ENCODE results near the gene CCDC82. TPM values are rescaled to one million over a fixed set of nuclear protein-coding genes. Genes with fewer than 3 reads are reported as not detected.

CCDC82 gene
- polyA plus RNA-seq, 1 donor = 29.3 TPM

DNA sequence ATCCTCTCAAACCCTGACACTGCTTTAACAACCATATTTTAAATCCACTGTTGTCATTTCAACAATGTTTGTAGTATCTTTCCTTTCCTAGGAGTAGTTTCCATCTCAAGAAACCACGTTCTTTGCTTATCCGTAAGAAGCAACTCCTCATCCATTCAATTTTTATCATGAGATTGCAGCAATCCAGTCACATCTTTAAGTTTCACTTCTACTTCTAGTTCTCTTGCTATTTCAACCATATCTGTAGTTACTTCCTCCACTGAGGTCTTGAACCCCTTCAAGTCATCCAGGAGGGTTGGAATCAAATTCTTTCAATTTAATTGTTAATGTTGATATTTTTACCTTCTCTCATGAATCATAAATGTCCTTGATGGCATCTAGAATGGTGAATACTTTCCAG, 22.4 kb downstream of the CCDC82 start:
- H3K36me3 ChIP-seq (ENCODE audit: control insufficient read depth, insufficient read depth, low read length) = peaks cover 13% of the 10 kb centered on the region
- H3K9me3 ChIP-seq (ENCODE audit: control insufficient read depth, low read depth, low read length) = peaks cover 5% of the 10 kb centered on the region
- no peak for DNase-seq
- H3K4me3 ChIP-seq (ENCODE audit: low read length) = no peak overlapping the region
- H3K27me3 ChIP-seq (ENCODE audit: control insufficient read depth, insufficient read depth, low read length) = no peaks in the 10 kb centered on the region
- no peak overlapping the region for H3K27ac ChIP-seq (ENCODE audit: low read length)
- WGBS (ENCODE audit: insufficient coverage, low lambda C conversion rate) = no CpG with 5 or more reads among the region's 2 CpGs
- H3K4me1 ChIP-seq (ENCODE audit: control insufficient read depth, insufficient read depth, low read length) = no peaks in the 10 kb centered on the region

DNA sequence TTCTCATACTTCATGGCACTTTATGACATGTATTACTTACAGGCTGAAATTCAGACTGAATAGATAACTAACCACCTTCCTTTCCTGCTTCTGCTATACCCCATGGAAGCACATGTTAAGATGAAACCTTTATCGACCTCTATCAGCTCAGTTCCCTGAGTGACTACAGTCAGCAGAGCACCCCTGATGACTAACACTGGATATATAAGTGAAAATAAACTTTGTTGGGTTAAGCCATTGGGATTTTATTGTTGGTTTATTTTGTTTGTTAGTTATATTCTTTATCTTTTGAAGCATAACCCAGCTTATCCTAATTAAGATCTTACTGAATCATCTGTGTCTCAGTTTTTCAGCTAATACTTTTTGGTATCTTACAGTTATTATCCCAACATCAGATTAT, 23.7 kb downstream of the CCDC82 start:
- Histone ChIP-seq H3K27ac (ENCODE audit: low read length) (no peak overlapping the region), H3K4me3 (ENCODE audit: low read length) (no peak overlapping the region), H3K9me3 (ENCODE audit: control insufficient read depth, low read depth, low read length) (peaks cover 5% of the 10 kb centered on the region), H3K27me3 (ENCODE audit: control insufficient read depth, insufficient read depth, low read length) (no peaks in the 10 kb centered on the region), H3K36me3 (ENCODE audit: control insufficient read depth, insufficient read depth, low read length) (peaks cover 13% of the 10 kb centered on the region), H3K4me1 (ENCODE audit: control insufficient read depth, insufficient read depth, low read length) (no peaks in the 10 kb centered on the region)
- no peak for DNase-seq
- no CpG with 5 or more reads among the region's 1 CpG for WGBS (ENCODE audit: insufficient coverage, low lambda C conversion rate)

DNA sequence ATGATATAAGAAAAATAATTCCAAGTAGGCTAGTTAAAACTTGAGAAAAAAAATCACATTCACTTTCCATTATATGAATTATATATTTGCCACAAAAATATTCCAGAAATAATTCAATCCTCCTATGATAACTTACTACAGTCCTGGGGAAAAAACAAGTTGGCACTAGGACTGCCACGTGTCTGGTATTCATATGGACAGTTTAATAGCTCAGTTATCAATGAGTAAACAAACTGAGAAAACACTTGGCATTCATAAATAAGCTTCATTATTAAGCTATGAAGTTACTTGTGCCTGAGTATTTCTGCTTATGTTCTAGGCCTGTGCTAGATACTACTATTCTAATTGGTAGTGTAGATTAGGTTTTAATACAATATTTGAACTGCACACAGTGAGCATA, 24.2 kb downstream of the CCDC82 start:
- no peak overlapping the region for H3K27ac ChIP-seq (ENCODE audit: low read length)
- no peaks in the 10 kb centered on the region for H3K4me1 ChIP-seq (ENCODE audit: control insufficient read depth, insufficient read depth, low read length)
- WGBS (ENCODE audit: insufficient coverage, low lambda C conversion rate) = no CpG with 5 or more reads among the region's 1 CpG
- no peaks in the 10 kb centered on the region for H3K27me3 ChIP-seq (ENCODE audit: control insufficient read depth, insufficient read depth, low read length)
- peaks cover 13% of the 10 kb centered on the region for H3K36me3 ChIP-seq (ENCODE audit: control insufficient read depth, insufficient read depth, low read length)
- DNase-seq = no peak
- H3K4me3 ChIP-seq (ENCODE audit: low read length) = no peak overlapping the region
- peaks cover 5% of the 10 kb centered on the region for H3K9me3 ChIP-seq (ENCODE audit: control insufficient read depth, low read depth, low read length)

DNA sequence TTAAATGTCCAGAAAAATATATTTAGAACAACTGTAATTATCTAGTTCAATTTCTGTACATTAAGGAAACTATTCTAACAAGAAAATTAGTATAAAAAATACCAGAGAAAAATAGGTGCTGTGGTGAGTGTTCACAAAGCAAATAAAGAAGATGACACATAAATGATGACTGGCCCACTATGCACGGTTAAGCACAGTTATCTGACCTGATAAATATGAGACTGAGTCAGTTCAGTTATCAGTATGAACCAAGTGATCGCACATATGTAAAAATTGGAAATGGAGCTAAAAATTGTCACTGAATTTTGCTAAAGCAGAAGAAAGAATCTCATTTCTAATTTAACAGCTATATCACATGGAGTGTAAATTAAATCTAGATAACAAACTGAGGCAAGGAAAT, 27.9 kb downstream of the CCDC82 start:
- Histone ChIP-seq H3K9me3 (ENCODE audit: control insufficient read depth, low read depth, low read length) (no peaks in the 10 kb centered on the region), H3K36me3 (ENCODE audit: control insufficient read depth, insufficient read depth, low read length) (peaks cover 9% of the 10 kb centered on the region), H3K4me1 (ENCODE audit: control insufficient read depth, insufficient read depth, low read length) (no peaks in the 10 kb centered on the region), H3K27me3 (ENCODE audit: control insufficient read depth, insufficient read depth, low read length) (no peaks in the 10 kb centered on the region), H3K27ac (ENCODE audit: low read length) (no peak overlapping the region), H3K4me3 (ENCODE audit: low read length) (no peak overlapping the region)
- DNase-seq = no peak
- 100% methylated on average over 1 of the region's 2 CpGs for WGBS (ENCODE audit: insufficient coverage, low lambda C conversion rate)

DNA sequence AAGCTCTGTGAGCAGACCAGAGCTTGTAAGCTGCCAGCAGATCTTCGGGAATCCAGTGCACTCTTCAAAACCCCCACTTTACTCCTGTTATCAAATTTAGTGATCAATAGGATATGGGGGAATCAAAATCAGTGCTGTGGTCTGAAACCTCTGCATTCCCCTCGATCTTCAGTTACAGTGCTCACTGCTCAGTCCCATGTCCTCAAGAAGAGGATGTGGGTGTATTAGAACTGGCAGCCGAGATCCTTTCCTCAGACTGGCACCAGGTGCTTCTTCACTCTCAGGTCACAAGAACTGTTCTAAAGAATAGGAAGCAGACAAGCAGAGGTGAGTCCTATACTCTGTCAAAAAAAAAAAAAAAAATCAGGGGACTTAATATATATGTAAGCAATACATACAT, 31.4 kb downstream of the CCDC82 start:
- no peaks in the 10 kb centered on the region for H3K27me3 ChIP-seq (ENCODE audit: control insufficient read depth, insufficient read depth, low read length)
- no peak overlapping the region for H3K27ac ChIP-seq (ENCODE audit: low read length)
- H3K36me3 ChIP-seq (ENCODE audit: control insufficient read depth, insufficient read depth, low read length) = peaks cover 12% of the 10 kb centered on the region
- no peaks in the 10 kb centered on the region for H3K4me1 ChIP-seq (ENCODE audit: control insufficient read depth, insufficient read depth, low read length)
- H3K9me3 ChIP-seq (ENCODE audit: control insufficient read depth, low read depth, low read length) = no peaks in the 10 kb centered on the region
- no peak for DNase-seq
- no CpG with 5 or more reads among the region's 3 CpGs for WGBS (ENCODE audit: insufficient coverage, low lambda C conversion rate)
- H3K4me3 ChIP-seq (ENCODE audit: low read length) = no peak overlapping the region

DNA sequence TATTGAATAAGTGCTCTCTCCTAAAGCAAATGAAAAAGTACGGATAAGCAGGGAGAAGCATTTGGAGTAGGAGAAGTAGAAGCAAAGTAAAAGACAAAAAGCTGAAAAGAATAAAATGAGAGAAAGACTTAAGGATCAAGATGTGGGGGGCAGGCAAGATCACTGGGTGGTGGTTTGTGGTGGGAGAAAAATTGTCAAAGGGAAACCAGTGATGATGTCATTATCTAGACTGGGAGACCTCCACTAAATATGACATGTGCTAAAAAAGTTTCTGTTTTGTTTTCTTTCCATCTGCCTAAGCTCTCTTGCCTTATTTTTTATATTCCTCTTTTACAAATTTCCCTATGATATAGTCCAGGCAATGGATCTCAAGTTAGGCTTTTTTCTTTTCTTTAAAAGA, 31.9 kb downstream of the CCDC82 start:
- no peak for DNase-seq
- no peak overlapping the region for H3K4me3 ChIP-seq (ENCODE audit: low read length)
- no peaks in the 10 kb centered on the region for H3K27me3 ChIP-seq (ENCODE audit: control insufficient read depth, insufficient read depth, low read length)
- 100% methylated on average over 1 of the region's 1 CpG for WGBS (ENCODE audit: insufficient coverage, low lambda C conversion rate)
- no peaks in the 10 kb centered on the region for H3K9me3 ChIP-seq (ENCODE audit: control insufficient read depth, low read depth, low read length)
- no peaks in the 10 kb centered on the region for H3K4me1 ChIP-seq (ENCODE audit: control insufficient read depth, insufficient read depth, low read length)
- peaks cover 12% of the 10 kb centered on the region for H3K36me3 ChIP-seq (ENCODE audit: control insufficient read depth, insufficient read depth, low read length)
- no peak overlapping the region for H3K27ac ChIP-seq (ENCODE audit: low read length)

DNA sequence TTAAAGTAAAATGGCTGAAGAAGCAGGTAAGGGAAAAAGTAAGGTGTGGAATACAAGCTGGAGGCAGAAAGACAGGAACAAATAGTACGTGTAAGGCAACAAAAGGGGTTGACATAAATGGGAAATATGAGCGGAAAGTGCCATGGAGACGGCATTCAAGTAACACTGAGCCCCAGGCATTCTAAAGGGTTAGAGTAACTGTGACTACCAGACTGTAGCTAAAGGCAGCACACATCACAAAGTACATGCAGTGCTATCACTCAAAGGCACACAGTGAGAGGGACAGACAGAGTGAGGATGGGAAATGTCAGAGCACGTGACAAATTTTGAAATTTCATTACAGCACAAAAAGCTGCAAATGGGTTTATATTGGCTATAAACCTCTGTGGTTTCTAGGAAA, 32.9 kb downstream of the CCDC82 start:
- no peaks in the 10 kb centered on the region for H3K27me3 ChIP-seq (ENCODE audit: control insufficient read depth, insufficient read depth, low read length)
- H3K27ac ChIP-seq (ENCODE audit: low read length) = no peak overlapping the region
- H3K36me3 ChIP-seq (ENCODE audit: control insufficient read depth, insufficient read depth, low read length) = peaks cover 12% of the 10 kb centered on the region
- H3K4me3 ChIP-seq (ENCODE audit: low read length) = no peak overlapping the region
- 100% methylated on average over 3 of the region's 4 CpGs for WGBS (ENCODE audit: insufficient coverage, low lambda C conversion rate)
- H3K4me1 ChIP-seq (ENCODE audit: control insufficient read depth, insufficient read depth, low read length) = no peaks in the 10 kb centered on the region
- no peaks in the 10 kb centered on the region for H3K9me3 ChIP-seq (ENCODE audit: control insufficient read depth, low read depth, low read length)
- DNase-seq = no peak

DNA sequence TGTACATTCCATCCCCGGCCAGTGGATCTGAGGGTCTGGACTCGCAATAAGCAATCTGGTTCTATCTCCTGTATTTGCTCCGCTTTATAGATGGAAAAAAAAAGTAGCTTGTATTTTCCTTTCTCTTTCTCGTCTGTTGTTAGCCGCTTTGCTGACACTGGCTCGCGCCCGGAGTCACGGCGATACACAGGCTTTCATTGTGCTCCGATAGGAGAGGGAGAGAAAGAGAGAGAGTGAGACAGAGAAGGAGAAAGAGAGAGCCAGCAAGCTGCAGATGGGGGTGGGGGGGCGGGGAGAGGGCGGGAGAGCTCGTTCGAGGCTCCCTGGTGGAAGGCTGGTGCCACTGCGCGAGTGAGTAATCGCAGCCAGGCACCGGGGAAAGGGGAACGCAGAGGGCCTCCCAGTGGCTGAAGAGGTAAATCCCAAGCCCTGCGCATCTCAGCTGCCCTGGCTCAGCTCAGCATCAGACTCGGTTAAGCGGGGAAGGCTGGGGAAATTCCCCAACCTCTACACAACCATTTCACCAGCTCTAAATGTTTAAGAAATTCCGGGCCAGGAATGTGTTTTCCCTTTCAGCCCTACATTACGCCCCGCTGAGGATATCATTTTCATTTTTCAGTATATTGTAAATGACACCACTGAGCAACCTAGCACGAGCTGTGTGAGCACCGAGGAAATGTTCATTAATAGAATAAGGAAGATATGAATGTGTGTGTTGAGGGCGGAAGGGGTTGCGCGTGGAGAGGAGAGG, 46.6 kb downstream of the CCDC82 start, which contains the start of gene MAML2:
TSS of gene MAML2 (minus strand) at position 235 of the 751 bp plus-strand sequence. CDS start 1,300 bp downstream, outside the sequence.
- Histone ChIP-seq H3K36me3 (ENCODE audit: control insufficient read depth, insufficient read depth, low read length) (no peaks in the 10 kb centered on the region), H3K27ac (ENCODE audit: low read length) (peak within 1 kb of the TSS; percentile 84), H3K4me3 (ENCODE audit: low read length) (peak within 1 kb of the TSS; percentile 74), H3K27me3 (ENCODE audit: control insufficient read depth, insufficient read depth, low read length) (no peaks in the 10 kb centered on the region), H3K9me3 (ENCODE audit: control insufficient read depth, low read depth, low read length) (no peaks in the 10 kb centered on the region), H3K4me1 (ENCODE audit: control insufficient read depth, insufficient read depth, low read length) (peaks cover 27% of the 10 kb centered on the region)
- DNase-seq = peak; percentile 90 to 91
- WGBS (ENCODE audit: insufficient coverage, low lambda C conversion rate) = 0% methylated on average over 2 of the region's 31 CpGs

DNA sequence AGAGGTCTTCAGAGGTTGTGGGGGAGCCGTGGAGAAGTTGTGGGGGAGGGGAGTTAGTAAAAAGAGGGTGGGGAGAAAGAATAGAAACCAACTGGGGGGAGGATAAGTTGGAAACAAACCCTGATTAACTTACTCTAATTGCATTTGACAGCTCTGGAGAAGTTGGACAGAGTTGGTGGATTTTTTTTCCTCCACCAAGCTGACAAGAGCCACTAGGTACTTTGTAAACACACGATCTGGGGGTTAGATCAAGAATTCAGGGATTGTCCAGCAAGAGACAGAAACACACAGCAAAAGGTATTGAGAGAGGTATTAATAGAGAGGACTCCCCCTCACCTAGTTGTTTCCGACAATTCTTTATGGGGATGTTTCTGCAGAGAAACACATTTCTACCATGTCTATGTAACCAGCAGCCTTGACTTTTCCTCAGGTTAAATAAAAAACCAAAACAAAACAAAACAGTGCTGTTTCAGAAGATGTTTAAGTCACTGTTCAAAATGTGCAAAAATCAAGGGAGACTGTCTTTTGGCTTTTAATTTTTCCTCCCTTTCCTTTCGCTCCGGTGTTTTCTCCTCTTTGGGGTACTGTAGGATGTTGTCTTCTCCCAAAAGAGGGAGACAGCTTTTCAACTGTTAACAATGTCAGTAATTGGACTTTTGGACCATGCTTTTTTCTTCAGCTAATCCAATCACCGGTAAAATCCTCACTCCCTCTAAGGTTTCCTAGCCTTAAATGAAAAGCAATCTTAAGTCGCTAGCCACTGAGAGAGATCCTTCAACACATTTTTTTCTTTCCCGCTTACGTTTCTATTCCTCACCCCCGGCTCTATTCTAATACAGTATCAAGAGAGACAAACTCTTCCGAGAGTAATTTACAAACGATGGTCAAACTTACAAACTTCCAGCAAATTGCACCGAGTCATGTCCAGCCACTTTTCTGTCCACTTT, 47.4 kb downstream of the CCDC82 start:
- no peaks in the 10 kb centered on the region for H3K36me3 ChIP-seq (ENCODE audit: control insufficient read depth, insufficient read depth, low read length)
- peak overlapping the region; percentile 74 for H3K4me3 ChIP-seq (ENCODE audit: low read length)
- peak in 1 of 2 donors; percentile 65 for DNase-seq
- H3K4me1 ChIP-seq (ENCODE audit: control insufficient read depth, insufficient read depth, low read length) = peaks cover 35% of the 10 kb centered on the region
- WGBS (ENCODE audit: insufficient coverage, low lambda C conversion rate) = 0% methylated on average over 4 of the region's 13 CpGs
- no peaks in the 10 kb centered on the region for H3K9me3 ChIP-seq (ENCODE audit: control insufficient read depth, low read depth, low read length)
- no peaks in the 10 kb centered on the region for H3K27me3 ChIP-seq (ENCODE audit: control insufficient read depth, insufficient read depth, low read length)
- peak overlapping the region; percentile 84 for H3K27ac ChIP-seq (ENCODE audit: low read length)

DNA sequence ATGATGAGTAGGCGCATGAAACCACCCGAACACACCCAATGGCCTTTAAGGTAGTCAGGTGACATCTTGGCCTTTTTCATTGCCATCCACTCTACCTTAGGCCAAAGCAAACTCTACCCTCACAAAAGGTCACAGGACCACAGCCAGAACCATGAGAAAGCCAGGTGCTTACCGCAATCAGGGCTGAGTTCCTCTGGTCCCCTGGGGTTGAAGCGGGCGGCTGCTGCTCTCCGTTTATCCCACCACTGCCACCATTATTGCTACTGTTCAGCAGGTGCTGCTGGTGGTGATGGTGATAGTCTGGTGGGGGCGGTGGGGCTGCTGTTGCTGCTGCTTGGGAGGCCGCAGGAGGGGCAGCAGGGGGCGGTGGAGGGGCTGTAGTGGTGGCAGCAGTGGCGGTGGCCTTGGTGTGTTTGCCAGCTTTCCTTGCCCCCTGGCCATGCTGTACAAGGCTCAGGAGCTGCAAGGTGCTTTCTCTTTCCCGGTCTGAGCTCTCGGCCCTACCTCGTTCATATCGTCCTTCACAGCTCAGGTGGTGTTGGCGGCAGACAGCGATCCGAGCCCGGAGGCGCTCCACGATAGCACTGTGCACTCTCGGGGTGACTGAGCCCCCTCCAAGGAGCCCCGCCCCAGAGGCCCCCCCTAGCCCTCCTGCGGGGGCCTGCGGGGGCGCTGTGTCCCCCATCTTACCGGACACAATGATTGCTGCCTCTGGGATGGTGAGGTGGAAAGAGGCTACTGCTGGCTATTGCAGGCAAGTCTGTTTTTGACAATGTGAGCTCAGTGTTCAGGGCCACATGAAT, 48.3 kb downstream of the CCDC82 start:
- H3K9me3 ChIP-seq (ENCODE audit: control insufficient read depth, low read depth, low read length) = no peaks in the 10 kb centered on the region
- no peaks in the 10 kb centered on the region for H3K36me3 ChIP-seq (ENCODE audit: control insufficient read depth, insufficient read depth, low read length)
- H3K4me1 ChIP-seq (ENCODE audit: control insufficient read depth, insufficient read depth, low read length) = peaks cover 40% of the 10 kb centered on the region
- peak overlapping the region; percentile 74 for H3K4me3 ChIP-seq (ENCODE audit: low read length)
- peak; percentile 55 to 85 for DNase-seq
- no peaks in the 10 kb centered on the region for H3K27me3 ChIP-seq (ENCODE audit: control insufficient read depth, insufficient read depth, low read length)
- H3K27ac ChIP-seq (ENCODE audit: low read length) = peak overlapping the region; percentile 84
- no CpG with 5 or more reads among the region's 26 CpGs for WGBS (ENCODE audit: insufficient coverage, low lambda C conversion rate)

Data from large intestine (tissue), 3 donors.